Globus pallidus (tissue), 1 donor: Measurements from ENCODE around the gene ROBO1.
"Not testable (repeated sequence)": the region's sequence is repeated elsewhere in the genome, so short reads cannot be mapped to it uniquely, and the experiment has no call there.

ENCODE experiments used
- DNase-seq: peaks from one replicate; pipeline ENCODE4 v3.0.0-alpha.2; 2015; ENCODE audit warnings: low spot score

ROBO1 gene

DNA sequence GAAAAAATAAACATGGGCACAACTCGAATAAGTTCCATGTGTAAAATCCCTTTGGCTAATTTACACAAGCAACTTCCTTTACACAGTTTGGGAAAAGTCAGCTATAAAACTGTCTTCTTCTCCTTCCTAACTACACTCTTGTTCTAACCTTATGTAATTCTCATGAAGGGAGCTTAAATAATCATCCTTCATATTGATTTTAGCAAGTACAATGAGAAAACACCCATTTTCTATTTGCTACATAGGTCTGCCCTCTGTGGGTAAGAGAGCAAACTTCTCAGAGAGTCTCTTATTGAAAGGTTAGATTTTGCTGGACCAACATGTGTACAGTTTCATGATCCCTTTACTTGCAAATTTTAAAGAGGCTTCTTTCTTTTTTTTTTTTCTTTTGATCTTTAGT, 398.5 kb downstream of the ROBO1 start:
- no peak for DNase-seq

DNA sequence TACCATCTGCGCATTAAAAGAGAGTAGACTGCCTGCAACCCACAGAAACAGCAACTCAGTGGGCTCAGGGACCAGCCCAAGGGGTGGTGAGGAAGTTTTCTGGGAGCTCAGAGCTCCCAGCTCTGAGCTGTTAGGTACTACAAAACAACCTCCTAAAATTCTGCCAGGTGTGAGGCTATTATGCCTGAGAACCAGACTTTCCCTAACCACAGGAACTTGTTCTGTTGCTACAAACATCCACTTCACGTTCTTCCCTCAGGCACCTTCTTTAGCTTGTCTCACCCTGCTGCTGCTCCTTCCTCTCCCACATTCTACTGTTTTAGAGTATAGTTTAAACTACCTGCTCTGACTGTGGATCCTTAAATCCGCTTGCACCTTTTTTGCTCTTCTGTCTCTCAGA, 399.4 kb downstream of the ROBO1 start:
- no peak for DNase-seq

DNA sequence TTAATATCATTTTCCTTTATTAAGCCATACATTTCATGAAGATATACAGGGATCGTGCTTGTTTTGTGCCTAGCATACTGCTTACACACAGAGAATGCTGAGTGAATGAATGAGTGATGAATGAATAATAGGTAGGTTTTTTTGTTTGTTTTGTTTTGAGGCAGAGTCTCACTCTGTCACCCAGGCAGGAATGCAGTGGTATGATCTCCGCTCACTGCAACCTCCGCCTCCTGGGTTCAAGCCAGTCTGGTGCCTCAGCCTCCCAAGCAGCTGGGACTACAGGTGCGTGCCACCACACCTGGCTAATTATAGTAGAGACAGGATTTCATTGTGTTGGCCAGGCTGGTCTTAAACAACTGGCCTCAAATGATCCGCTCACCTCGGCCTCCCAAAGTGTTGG, 400.0 kb downstream of the ROBO1 start:
- no peak for DNase-seq

DNA sequence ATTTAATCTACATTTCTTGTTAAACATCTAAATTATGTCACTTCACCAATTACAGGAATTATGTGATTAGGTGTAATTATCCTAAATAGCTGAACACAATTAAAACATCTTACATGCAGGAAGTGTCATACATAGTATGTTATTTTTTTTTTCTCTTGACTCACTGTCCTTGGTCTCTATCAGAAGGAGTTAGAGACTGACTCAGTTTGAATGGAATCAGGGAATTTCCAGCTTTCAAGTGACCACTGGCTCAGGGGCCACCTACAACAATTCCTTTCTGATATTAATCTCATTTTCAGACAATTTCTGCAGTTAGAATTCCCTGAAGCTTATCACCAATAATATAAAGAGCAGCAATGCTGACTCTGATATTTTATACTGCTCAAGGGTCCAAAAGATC, 400.7 kb downstream of the ROBO1 start:
- DNase-seq, result no peak

DNA sequence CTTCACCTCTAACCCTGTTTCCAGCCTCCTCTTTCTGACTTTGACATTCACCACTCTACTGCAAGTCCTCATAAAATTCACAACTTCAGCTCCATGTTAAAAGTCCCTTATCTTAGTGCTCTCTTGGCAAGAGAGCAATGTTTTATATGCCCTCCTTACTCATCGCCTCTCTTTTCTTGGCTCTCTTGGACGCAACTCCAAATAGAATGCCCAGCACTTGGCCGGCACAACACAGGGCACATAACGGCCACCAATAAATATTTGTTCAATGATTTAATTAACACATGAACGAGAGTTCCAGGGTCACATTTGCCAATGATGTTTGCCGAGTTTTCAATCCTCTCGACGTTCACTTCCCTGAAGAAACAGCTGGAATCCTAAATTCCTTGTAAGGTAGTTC, 401.4 kb downstream of the ROBO1 start:
- DNase-seq, result no peak

DNA sequence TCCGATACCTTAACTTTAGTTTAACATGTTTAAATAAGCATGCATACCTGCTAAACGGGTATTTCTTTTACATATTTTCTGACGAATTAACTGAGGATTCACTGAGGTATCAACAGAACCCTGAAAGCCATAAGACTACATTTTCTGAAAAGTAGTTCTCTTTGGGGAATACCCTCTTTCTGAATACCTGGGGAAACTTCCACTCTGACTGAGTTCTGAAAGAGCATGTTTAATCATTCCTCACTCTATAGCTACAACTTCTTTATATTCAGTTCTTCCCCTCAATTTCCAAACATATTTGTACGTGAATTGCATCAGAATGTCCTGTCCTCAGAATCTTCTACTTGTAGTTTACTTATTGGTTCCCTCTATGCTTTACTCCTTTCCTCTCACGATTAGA, 403.0 kb downstream of the ROBO1 start:
- no peak for DNase-seq

DNA sequence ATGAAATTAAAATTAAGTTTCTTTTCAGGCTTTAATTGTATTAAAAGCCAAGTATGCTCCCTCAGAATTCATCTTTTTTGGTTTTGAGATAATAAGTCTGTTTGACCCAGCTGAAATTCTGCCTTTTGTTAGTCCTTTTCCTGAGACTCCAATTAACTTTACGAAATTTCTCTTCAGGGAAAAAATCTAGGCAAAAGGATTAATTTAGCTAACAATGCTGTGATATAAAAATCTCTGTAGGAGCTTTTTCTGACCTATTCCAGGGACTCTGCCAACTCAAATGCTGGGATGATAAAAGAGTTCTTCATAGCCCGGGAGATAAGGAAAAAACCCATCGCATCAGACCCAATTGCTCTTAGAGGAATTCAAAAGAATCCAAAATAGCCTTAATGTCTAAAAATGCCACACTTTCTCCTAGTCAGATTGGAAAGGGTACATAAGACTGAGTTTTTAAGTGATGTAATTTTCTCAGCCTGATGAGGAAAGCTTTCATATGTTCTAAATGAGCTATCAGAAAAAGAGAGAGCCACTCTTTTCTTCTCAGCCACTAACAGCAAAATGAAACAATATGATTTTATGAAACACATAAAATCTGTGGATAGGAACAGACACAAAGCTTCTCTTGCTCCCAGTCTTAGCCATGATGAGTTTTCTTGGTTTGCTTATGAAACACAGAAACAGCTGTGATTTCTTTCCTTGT, 405.1 kb downstream of the ROBO1 start:
- no peak for DNase-seq

DNA sequence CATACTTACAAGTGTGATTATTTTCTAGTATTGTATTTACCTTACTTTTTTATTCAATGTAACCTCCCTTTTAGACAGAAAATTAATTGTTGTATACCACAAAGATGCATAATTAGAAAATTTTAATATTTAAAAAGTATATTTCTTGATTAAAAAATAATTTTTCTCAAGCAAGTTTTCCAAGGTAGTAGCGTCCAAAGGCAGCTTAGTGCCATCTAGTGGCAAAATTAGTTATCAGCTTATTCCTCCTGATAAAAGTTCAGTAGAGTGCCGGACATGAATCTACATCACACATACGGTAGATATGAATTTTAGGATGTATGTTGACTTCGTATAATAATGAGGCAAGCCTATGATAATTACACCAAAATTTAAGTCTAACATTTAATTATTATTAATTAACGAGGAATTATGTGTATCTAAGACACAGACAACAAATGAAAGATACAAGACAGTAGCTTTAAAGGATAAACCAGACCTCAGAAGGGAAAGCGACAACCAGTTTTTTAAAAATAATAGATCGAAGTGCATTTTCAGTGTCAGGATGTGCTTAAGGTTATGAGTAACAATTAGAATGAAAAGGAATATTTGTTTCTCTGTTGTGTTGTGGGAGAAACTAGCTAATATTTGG, 405.9 kb downstream of the ROBO1 start:
- DNase-seq, result peak; percentile 24

DNA sequence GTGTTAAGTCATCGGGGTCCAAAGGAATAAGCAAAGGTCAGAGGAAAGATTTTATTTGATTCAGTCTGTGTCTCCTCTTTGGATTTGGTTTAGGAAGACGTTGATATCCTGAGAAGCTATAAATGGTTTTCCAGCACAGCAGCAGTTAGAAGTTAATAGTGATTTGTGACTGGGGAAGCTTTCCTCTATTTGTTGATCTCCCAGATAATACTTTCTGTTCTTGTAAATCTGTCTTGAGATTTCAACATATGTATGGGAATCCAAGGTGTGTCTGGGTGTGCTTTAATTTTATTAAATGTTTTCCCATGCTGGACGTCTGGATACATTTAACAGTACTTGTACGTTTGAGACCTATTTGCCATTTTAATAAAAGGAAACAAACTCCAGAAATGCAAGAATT, 409.5 kb downstream of the ROBO1 start:
- no peak for DNase-seq

DNA sequence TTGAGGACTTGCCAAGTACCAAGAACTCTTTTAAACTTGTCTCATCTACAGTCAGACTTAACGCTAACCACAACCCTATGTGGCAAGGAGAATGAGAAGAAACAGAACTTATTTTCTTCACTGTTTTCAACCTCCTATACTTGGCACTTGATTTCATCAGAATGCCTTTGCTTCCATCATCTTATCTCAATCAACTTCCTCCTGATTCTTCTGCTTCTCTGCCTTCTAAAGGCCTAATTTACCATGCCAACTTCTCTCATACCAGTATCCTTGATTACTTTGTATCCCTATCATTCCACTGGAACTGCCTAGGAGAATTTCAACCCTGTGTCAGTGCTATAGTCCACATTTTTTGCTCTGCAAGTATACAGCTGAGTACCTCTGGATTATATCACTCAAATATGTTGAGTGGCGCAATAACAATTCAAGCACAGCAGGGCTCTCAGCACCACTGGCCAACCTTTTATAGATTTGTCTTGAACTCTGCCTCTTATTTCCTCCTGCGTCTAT, 413.6 kb downstream of the ROBO1 start:
- no peak for DNase-seq

DNA sequence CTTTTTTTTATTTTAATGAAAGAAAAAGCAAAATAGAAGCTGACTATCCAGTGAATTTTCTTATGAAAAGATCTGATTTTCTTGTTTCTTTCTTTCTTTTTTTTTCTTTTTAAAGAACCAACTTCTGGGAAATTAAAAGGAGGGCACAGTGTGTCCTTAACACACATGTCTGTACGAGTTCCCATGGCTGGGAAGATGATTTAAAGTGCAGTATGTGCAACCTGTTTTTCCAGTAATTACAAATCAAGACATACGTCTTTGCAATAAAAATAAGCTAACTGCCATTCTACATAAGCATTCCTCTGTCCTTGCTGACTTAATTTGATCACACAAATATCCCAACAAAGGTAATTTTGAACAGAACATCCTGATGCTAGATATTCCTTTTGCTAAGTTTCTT, 416.1 kb downstream of the ROBO1 start:
- no peak for DNase-seq

DNA sequence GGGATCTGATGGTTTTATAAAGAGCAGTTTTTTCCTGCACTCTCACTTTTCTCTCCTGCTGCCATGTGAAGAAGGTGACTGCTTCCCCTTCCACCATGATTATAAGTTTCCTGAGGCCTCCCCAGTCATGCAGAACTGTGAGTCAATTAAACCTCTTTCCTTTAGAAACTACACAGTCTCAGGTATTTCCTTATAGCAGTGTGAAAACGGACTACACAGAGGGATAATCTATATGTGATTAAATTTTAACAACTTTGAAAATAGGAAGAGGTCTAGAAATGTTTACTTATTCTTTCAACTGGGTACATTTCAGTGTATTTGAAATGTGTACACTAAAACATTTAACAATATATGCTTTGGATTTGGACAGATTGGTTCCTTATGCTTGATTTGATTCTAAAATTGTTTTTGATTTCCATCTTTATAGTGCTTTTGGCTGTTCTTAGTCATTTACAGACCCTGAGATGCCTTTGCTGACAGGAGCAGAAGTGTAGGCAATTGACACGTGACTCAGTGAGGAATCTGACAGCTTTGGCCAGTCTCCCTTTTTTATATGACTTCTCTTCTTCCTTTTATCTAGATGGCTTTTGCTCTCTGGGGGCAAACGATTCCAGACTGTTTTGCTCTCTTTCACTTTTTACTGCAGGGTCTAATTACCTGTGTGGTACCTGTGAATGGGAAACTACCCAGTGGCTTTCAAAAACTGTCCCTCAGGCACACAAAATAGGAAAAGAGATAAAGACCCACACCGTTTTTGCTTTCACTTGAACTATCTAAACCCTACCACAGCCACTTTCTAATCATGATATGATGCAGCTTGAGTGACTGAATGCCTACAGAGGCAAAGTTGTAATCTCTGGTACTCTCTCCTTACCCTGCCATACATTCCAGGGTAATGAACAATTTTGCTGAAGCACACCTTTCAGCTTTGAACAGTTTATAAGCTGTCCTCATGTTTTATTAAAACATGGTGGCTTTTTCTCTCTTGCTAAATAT, 422.6 kb downstream of the ROBO1 start:
- DNase-seq, result no peak

DNA sequence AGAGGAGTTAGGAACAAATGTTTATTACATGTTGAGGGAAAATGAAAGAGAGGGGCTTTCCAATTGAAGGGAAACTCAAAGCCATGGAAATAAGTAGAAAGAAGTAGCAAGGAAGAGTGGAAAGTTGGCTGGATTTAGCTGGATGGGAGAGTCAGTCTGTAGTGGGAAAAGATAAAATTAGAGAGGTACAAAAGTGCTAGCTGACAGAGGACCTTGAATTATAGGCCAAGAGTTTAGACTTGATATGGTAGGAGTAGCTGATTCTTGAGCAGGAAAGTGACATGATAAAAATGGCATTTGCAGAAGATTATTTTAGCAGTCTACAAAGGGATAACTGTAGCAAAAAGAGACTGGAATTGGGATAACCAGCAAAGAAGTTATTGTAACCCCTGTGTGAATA, 425.8 kb downstream of the ROBO1 start:
- DNase-seq, result no peak

DNA sequence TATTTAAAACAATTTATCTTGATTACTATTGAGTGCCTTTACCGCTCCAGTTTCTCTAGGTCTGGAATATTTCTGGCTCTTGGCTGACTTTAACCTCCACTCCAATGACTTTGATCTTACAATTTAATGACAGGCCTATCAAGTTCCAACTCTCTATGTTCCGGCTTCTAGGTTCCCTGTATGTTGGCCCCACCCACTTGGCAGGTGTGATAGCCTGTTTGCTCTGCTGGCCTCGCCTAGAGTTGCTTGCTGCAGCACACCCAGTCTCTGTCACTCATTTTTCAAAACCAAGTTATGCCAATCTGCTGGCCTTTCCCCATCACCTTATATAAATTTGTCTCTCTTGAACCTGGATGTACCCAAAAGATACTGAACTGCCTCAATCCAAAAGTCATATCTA, 428.0 kb downstream of the ROBO1 start:
- no peak for DNase-seq

DNA sequence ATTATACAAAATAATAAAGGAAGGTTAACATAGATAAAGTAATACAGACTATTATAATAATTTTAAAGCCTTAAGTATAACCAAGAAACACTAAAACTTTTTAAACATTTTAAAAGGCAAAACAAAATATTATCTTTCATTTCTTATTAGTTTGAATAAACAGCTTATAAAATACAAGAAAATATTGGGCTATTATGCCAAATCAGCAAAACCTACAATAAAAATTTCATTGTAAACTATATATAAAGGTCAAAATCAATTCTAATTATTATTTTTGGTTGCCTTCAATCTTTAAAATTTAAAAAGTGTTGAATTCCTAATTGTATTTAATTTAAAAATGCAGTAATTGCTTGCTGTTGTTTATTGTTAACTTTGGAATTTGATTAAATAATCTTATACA, 430.0 kb downstream of the ROBO1 start:
- DNase-seq, result no peak

DNA sequence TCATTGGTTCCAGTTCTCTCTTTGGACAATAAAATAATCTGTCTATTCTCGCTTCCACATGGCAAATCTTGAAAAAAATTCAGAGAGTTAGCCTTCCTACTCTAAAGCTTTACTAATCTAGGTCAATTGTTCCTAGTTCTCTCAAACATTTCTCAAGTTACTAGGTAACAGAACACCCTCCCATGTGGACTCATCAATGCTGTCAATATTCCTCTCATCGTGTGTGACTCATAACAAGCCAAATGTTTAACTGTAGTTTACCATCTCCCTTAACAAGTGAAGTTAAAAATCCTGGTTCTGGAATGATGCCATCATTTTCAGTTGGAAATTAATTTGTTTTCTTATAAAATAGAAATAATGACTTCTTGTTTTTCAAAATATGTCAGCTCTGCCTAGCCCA, 438.6 kb downstream of the ROBO1 start:
- no peak for DNase-seq

DNA sequence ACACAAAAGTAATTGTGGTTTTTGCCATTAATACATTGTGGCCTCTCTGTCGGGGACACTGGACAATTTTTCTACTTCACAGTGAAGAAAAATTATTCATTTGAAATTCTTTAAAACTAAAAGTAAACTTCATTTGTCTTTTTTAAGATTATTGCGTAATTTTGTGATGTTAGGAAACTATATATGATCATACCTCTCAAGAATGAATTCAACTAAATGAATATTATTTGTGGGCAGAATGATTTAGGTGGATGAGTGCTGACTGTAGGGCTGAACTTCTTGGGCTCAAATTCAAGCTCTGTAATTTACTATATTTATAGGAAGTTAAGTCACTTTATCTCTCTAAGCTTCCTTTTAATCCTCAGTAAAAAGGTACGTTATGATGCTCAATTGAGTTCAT, 441.2 kb downstream of the ROBO1 start:
- no peak for DNase-seq

DNA sequence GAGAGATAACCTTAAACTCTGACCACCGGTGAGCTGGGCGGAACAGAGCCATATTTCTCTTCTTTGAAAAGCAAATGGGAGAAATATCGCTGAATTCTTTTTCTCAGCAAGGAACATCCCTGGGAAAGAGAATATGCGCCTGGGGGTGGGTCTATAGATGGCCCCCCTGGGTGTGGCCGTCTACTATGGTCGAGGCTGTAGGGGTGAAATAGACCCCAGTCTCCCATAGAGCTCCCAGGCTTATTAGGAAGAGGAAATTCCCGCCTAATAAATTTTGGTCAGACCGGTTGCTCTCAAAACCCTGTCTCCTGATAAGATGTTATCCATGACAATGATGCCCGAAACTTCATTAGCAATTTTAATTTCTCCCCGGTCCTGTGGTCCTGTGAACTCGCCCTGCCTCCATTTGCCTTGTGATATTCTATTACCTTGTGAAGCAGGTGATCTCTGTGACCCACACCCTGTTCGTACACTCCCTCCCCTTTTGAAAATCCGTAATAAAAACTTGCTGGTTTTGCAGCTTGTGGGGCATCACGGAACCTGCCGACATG, 441.9 kb downstream of the ROBO1 start:
- not testable (repeated sequence) for DNase-seq

DNA sequence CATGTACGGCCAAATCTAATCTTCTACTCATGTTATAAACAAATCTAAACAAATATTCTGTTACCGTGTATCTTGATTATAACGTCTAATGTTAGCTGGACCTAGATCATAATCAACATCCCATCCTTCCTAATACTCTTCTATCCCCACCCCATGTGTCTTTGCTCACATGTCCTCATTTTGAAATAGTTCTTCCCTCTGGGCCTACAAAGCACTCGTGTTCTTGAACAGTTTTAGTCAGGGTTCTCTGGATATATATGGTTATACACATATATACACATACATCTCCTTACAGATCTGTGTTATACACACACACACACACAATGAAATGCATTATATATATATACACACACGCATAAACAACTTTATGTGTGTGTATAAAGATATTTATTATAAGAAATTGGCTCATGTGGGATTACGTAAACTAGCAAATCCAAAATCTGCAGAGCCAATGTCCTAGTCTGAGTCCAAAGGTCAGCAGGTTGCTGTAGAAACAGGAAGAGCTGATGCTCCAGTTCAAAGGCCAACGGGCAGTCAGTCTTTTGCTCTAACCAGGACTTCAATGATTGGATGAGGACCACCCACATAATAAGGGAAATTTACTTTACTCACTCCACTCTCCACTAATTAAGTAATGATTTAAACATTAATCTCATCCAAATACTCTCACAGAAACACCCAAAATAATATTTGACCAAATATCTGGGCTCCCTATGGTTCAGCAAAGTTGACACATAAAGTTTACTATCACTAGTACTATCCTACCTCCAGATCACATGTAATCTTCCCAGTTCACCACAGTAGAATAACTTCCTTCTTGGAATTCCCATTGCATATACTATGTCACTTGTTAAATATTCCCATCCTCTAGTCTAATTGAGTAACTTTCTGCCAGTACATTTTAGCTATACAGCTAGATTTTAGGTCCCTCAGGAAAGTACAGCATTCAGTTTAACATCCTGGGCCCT, 450.0 kb downstream of the ROBO1 start:
- no peak for DNase-seq

DNA sequence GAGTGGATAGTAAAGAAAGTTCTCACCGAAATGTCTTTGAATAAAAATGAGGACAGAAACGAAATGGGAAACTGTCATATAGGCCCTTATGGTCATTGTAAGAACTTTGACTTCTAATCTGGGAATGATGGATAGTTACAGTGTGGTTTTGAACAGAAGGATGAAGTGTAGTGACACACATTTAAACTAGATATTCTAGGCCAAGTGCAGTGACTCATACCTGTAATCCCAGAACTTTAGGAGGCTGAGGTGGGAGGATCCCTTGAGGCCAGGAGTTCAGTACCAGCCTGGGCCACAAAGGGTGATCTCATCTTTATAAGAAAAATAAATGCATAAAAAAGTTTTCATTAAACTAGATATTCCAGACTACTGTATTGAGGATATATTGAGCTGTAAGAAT, 452.8 kb downstream of the ROBO1 start:
- DNase-seq, result no peak

DNA sequence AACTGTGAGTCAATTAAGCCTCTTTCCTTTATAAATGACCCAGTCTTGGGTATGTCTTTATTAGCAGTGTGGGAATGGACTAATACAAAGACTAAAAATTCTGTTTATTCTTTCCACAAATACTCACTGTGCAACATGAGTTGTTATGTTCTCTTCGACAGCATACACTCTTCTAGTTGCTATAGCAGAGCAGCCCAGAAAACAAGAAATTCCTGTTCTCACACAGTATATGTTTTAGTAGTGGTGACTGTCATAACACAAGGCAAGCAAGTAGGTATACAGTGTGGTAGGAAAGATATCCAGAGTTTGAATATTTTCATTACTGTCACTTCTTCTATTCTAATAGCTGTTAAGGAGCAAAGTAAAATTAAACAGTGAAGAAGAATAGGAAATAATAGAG, 453.3 kb downstream of the ROBO1 start:
- DNase-seq, result no peak
